Muscle layer of duodenum (tissue), 2 donors: Measurements from ENCODE around the gene EPS8L2.

Source experiments
- H3K27ac ChIP-seq: one replicate; pipeline ENCODE4 v1.7.0; 2013; ENCODE audit warnings: mild to moderate bottlenecking, low read length
- H3K27me3 ChIP-seq: one replicate; pipeline ENCODE4 v1.7.0; 2013; ENCODE audit warnings: low read depth, mild to moderate bottlenecking, control low read depth, low read length
- H3K36me3 ChIP-seq, 2 donors: one replicate each; pipeline ENCODE4 v1.7.0; 2013; ENCODE audit warnings: low read length in 2 of 2, control low read depth in 1 of 2, mild to moderate bottlenecking in 1 of 2; ENCODE audit not compliant: insufficient read depth in 2 of 2, control insufficient read depth in 1 of 2
- H3K4me1 ChIP-seq, 2 donors: one replicate each; pipeline ENCODE4 v1.7.0; 2013; ENCODE audit warnings: low read length in 2 of 2, mild to moderate bottlenecking in 2 of 2, control low read depth in 1 of 2, moderate library complexity in 1 of 2; ENCODE audit not compliant: insufficient read depth in 2 of 2, control insufficient read depth in 1 of 2
- H3K4me3 ChIP-seq, 2 donors: one replicate each; pipeline ENCODE4 v1.7.0; 2013; ENCODE audit warnings: low read length in 2 of 2, low read depth in 1 of 2, mild to moderate bottlenecking in 1 of 2
- H3K9me3 ChIP-seq, 2 donors: one replicate each; pipeline ENCODE4 v1.7.0; 2013; ENCODE audit warnings: low read length in 2 of 2, control low read depth in 1 of 2, mild to moderate bottlenecking in 1 of 2; ENCODE audit not compliant: control insufficient read depth in 1 of 2
- donor health status: healthy.

EPS8L2 gene

GRCh38 chr11:774873-775592 is 69.0 kb downstream of the EPS8L2 start:
- Histone ChIP-seq H3K4me3 (no peak overlapping the region), H3K27me3 (no peaks in the 10 kb centered on the region), H3K9me3 (no peaks in the 10 kb centered on the region), H3K27ac (no peak overlapping the region), H3K36me3 (peaks cover 8 to 34% of the 10 kb centered on the region in 2 donors), H3K4me1 (peaks cover 4 to 42% of the 10 kb centered on the region in 2 donors)

GRCh38 chr11:776263-776560 is 70.2 kb downstream of the EPS8L2 start:
- H3K4me3 ChIP-seq, result peak overlapping the region; percentile 59 to 88
- H3K36me3 ChIP-seq, result peaks cover 0 to 22% of the 10 kb centered on the region in 2 donors
- H3K4me1 ChIP-seq, result peaks cover 4 to 42% of the 10 kb centered on the region in 2 donors
- H3K27ac ChIP-seq, result no peak overlapping the region
- no peaks in the 10 kb centered on the region for H3K27me3 ChIP-seq
- H3K9me3 ChIP-seq, result no peaks in the 10 kb centered on the region

GRCh38 chr11:776561-777287 is 70.7 kb downstream of the EPS8L2 start:
- Histone ChIP-seq H3K27ac (no peak overlapping the region), H3K9me3 (no peaks in the 10 kb centered on the region), H3K4me1 (peaks cover 4 to 42% of the 10 kb centered on the region in 2 donors), H3K36me3 (peaks cover 0 to 18% of the 10 kb centered on the region in 2 donors), H3K27me3 (no peaks in the 10 kb centered on the region), H3K4me3 (peak overlapping the region; percentile 59 to 88)
